Mucosa of gallbladder (tissue), 1 donor: ENCODE results near the gene NCAPD2. TPM values are rescaled to one million over a fixed set of nuclear protein-coding genes. Genes with fewer than 3 reads are reported as not detected.
A peak's percentile ranks its signal among the peaks of the same experiment; 100 is the strongest.
"Not testable (repeated sequence)": the region's sequence is repeated elsewhere in the genome, so short reads cannot be mapped to it uniquely, and the experiment has no call there.

Experiments
- DNase-seq: peaks from one replicate; pipeline ENCODE4 v3.0.0-alpha.2; 2020; ENCODE audit warnings: low spot score
- total RNA-seq: library from RNA; stranded (reverse); gene quantifications from one replicate; pipeline ENCODE4 v1.2.1, GENCODE V29; 2021
- donor health status: DM: no; HTN: no; CAD: no.

Gene NCAPD2
- total RNA-seq, 1 donor from 2014 or later, result 36.6 TPM

- DNase-seq, result no peak
These were observed 30.7 kb upstream of the NCAPD2 start for GRCh38 chr12:6463216-6463615.

- DNase-seq, result no peak
These were observed 30.0 kb upstream of the NCAPD2 start for GRCh38 chr12:6463858-6464257.

GRCh38 chr12:6464531-6464930 is 29.4 kb upstream of the NCAPD2 start:
- DNase-seq, result no peak

DNA sequence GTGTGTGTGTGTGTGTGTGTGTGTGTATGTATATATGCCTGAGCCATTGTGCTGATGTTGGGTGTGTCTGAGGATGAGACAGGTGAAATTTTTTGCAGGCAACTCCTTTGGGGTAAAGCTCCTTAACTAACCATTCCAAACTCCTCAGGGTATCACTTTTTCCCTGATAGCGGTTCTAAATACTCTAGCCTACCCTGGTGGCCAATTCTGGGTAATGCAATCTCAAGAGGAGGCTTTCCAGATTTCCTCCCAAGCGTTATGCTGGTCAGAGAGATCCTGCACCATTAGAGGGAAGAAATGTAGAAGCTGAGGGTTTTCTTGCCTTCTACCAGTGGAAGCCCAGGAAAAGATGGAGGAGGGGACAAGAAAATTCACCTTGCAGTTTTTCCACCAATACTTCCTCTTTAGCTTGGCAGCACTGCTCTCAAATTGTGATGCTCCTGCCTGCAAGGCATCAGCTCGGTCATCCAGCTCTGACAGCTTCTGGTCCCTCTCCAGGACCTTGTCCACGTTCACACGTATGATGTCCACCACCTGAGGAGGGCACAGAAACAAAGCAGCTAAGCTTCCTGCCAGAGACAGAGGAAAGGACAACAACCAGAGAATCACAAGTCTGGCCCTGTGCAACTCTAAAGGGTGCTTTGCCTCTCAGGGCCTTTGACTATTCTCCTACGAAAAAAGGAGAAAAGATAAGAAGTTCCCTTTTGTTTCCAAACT is 28.3 kb upstream of the NCAPD2 start:
- peak; percentile 64 for DNase-seq

DNA sequence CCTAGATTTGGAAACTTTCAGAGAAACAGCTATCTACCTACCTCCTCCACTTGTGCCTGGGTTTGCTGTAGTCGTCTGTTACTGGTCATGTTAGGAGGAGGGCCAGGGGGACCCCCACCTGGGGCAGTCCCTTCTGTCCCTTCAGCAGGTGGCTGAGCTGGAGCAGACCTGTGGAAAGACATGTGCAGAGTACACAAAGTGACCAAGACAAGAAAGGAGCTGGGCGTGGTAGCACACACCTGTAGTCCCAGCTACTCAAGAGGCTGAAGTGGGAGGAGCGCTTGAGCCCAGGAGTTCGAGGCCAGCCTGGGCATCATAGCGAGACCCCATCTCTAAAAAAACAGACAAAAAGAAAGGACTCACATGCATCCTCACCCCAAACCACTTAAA is 27.7 kb upstream of the NCAPD2 start:
- DNase-seq, result no peak

DNA sequence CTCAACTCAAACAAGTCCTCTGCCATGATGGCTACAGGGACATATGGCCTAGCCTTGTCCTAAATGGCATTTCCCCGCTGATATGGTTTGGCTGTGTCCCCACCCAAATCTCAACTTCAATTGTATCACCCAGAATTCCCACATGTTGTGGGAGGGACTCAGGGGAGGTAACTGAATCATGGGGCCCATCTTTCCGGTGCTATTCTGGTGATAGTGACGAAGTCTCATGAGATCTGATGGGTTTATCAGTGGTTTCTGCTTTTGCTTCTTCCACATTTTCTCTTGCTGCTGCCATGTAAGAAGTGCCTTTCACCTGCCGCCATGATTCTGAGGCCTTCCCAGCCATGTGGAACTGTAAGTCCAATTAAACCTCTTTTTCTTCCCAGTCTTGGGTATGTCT is 27.2 kb upstream of the NCAPD2 start:
- not testable (repeated sequence) for DNase-seq

GRCh38 chr12:6467571-6468282 is 26.2 kb upstream of the NCAPD2 start:
- DNase-seq, result not testable (repeated sequence)

DNA sequence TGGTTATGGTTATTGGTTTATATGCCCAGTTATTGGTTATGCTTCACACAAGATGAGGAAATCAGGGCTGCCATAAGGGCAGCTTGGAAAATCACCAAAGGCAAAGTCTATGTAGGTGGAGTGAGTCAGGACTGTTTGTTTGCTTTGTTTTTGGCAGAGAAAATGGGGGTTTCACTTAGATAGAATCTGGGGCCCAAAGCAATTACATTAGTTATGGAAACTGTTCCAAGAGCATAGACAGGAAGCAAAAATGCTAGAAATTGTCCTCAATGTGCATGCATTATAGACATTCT is 25.7 kb upstream of the NCAPD2 start:
- DNase-seq, result no peak

- DNase-seq, result no peak
These were observed 24.8 kb upstream of the NCAPD2 start for GRCh38 chr12:6469092-6469491.

DNA sequence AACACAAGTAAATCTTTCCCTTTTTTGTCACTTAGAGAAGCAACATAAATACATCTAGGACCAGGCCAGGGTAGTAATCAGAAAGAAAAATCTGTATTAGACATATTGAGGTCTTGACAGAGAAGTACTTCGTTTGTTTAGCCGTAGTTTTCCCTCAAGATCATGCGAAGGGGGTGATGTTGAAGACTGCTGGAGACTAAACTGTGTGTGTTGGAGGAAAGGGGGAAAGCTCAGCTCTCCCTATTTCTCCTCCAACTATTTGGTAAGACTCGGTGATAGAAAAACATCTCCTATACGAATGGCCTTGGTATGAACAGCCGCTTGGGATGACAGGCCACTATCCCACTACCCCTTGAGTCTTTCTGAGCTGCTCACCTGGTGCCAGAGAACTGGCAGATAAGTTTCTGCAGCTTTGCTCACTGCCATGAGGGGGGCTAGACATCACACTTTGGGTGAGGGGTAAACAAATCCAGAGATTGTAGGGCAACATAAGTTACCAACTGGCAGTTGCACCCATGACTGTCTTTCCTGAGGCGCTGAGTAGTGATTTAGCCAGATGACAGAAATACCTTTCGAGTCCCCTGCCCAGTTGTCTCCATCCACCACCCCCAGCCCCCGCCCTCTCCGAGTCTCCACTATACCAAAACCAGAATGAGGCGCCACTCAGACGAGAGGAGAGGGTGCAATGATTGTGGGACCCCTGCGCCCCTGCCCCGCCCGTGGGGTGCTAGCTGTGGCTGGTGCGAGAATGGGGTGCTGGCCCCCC is 24.1 kb upstream of the NCAPD2 start:
- DNase-seq, result no peak

DNA sequence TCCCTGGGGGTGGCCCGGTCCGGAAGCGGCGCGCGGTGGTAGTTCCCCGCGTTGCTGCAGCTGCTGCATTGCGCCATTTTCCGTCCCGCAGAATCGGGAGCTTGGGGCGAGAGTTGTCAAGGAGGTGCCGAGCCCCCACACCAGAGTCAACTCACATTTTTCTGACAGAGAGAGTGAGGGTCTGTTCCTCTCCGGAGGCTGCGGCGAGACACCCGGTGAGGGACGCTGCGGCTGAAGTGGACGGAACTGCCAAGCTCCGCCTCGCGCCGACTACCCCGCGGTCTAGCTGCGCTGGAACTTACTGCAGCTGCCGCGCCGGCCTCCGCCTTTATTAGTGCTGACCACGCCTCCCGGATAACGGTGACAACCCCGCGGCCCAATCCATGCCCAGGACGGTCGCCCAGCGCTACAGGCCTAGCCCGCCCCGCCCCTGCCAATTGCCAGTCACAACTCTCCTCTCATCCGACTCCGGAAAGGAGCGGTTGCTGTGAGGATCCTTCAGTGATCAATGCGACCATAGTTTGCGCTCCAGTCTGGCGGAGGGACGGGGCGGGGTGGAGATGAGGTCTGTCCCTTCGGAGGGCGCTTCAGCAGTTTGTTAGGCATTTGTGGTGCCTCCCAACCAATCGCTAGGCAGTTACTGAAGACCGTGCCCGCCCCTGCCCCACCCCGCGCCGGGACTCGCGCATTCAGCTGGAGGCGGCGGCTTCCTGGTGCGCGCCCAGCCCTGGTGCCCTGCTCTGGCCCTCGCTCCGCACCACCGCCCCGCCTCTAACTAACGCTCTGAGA is 23.3 kb upstream of the NCAPD2 start, which contains the start of gene VAMP1:
Gene VAMP1, minus strand, starts transcription at position 303 of the 789 bp plus-strand sequence. Its CDS starts 146 bp downstream, at position 157.
- peak; percentile 98 for DNase-seq

DNA sequence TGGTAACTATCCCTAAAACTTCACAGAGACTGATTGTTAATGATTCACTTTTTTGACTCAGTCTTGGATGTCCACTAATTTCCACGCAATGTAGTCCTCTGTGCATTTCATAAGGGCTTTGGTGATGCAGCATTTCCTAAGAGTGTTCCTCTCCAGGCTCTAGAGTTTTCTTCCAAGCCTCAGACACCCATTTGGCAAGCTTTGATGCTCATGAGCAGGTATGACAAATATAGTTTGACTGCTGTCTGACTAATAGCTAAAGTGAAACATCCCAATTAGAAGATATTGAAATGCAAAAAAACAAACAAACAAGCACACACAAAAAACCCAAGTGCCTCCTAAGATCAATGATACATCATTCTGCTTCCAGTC is 21.9 kb upstream of the NCAPD2 start:
- no peak for DNase-seq

DNA sequence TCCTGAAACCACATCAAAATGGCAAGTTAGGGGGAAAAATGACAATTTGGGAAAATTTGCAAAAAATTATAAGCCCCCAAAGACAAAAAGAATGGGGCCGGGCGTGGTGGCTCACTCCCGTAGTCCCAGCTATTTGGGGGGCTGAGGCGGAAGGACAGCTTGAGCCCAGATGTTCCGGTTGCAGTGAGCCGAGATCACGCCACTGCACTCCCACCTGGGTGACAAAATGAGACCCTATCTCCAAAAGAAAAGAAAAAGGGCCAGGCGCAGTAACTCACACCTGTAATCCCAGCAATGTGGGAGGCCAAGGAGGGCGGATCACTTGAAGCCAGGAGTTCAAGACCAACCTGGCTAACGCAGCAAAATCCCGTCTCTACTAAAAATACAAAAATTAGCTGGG is 21.4 kb upstream of the NCAPD2 start:
- no peak for DNase-seq

- not testable (repeated sequence) for DNase-seq
These were observed 18.5 kb upstream of the NCAPD2 start for GRCh38 chr12:6475233-6475975.

GRCh38 chr12:6476489-6476888 is 17.4 kb upstream of the NCAPD2 start:
- no peak for DNase-seq

GRCh38 chr12:6477601-6478377 is 16.1 kb upstream of the NCAPD2 start:
- not testable (repeated sequence) for DNase-seq

DNA sequence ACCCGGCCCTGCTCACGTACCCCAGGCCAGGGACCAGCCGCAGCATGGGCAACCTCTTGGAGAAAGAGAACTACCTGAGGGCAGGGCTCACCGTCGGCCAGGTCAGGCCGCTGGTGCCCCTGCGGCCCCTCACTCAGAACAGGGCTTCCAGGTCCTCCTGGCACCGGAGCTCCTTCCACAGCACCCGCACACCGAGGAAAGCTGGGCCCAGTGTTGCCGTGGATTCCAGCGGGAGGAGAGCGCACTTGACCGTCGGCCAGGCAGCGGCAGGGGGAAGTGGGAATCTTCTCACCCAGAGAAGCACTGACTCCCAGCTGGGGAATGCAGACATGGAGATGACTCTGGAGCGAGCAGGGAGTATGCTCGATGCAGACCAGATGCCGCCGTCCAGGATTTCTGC is 15.5 kb upstream of the NCAPD2 start:
- DNase-seq, result peak; percentile 31

DNA sequence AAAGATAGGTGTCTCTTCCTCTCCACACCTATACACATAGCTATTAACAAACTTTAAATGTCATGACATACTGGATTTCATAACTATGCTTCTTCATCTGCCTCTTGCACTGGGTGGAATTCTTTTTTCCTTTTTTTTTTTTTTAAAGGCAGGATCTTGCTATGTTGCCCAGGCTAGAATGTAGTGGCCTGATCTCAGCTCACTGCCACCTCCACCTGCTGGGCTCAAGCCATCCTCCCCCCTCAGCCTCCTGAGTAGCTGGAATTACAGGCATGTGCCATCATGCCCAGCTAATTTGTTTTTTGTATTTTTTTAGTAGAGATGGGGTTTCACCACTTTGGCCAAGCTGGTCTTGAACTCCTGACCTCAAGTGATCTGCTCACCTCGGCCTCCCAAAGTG is 5.7 kb upstream of the NCAPD2 start:
- DNase-seq, result no peak

- DNase-seq, result no peak
These were observed 4.5 kb upstream of the NCAPD2 start for GRCh38 chr12:6489449-6489848.

DNA sequence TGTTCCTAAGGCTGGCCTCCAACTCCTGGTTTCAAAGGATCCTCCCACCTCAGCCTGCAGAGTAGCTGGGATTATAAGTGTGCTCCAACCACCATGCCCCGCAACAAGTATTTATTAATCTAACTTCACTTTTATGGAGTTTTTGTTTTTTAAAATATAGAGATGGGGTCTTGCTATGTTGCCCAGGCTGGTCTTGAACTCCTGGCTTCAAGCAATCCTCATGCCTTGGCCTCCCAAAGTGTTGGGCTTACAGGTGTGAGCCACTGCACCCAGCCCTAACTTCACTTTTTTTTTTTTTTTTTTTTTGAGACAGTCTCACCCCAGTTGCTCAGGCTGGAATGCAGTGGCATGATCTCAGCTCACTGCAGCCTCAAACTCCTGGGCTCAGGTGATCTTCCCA is 3.2 kb upstream of the NCAPD2 start:
- not testable (repeated sequence) for DNase-seq
